Rectal smooth muscle tissue (tissue), 1 donor: ENCODE measurements around the gene LMAN1.

ENCODE experiments used
- H3K27ac ChIP-seq: one replicate; pipeline ENCODE4 v1.7.0; 2013; ENCODE audit warnings: low read depth, low read length, inconsistent platforms
- H3K27me3 ChIP-seq: one replicate; pipeline ENCODE4 v1.7.0; 2013; ENCODE audit warnings: low read length; ENCODE audit not compliant: control insufficient read depth, insufficient read depth
- H3K36me3 ChIP-seq: one replicate; pipeline ENCODE4 v1.7.0; 2013; ENCODE audit warnings: low read length; ENCODE audit not compliant: control insufficient read depth, insufficient read depth
- H3K4me1 ChIP-seq: one replicate; pipeline ENCODE4 v1.7.0; 2013; ENCODE audit warnings: low read length; ENCODE audit not compliant: control insufficient read depth, insufficient read depth
- H3K4me3 ChIP-seq: one replicate; pipeline ENCODE4 v1.7.0; 2013; ENCODE audit warnings: low read length
- H3K9ac ChIP-seq: one replicate; pipeline ENCODE4 v1.7.0; 2013; ENCODE audit warnings: low read length

Gene LMAN1

DNA sequence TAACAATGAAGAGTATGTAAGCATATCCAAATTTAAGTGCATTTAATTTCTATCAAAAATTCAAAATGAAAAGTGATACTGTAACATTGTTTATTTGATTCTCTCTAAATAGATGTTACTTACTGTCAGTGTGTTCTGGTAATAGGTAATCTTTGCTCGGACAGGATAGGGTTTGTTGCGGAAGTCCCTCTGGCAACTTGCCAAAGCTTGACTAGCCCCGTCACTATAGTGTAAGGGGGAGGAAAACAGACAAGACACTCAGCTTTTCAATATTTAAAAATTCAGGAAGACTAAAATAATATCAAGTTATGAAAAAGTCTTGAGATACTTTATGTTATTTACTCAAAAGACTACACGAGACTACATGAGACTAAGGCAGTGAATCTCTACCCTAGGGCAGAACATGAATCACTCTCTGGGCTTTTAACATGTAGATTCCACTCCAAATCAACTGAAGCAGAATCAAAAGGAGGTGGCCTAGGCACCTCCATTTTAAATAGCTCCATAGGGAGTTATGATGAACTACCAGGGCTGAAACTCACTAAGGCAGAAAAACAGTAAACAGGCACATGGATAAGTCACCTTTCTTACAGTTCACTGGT, 5.9 kb downstream of the LMAN1 start:
- H3K4me1 ChIP-seq: no peaks in the 10 kb centered on the region
- H3K27me3 ChIP-seq: no peaks in the 10 kb centered on the region
- H3K27ac ChIP-seq: no peak overlapping the region
- no peak overlapping the region for H3K4me3 ChIP-seq
- peaks cover 18% of the 10 kb centered on the region for H3K36me3 ChIP-seq
- no peak overlapping the region for H3K9ac ChIP-seq

DNA sequence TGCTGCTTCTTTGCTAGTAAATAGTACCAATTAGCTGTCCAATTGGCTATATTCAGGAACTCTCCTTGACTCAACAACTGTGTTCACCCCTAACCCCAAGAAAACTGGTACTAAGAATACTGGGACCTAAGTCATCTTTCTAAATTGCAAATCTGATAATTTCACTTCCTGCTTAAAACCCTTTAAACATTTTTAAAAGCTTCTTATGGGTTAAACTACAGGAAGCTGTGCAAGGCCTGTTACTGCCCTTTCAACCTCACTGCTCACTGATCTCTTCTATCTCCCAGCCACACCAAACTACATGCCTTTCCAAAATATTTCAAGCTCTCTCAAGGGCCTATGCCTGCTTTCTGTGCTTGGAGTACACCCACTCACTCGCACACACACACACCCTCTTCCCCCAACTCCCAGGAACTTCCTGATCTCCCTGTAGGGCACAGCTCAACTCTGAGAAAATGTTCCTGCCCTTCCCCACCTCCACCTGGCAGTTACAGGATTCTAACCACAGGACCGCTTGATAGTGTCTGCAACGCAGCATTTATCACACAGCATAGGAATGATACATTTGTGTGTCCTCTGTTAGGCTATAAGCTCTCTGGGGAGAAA, 6.7 kb downstream of the LMAN1 start:
- Histone ChIP-seq H3K4me1 (no peaks in the 10 kb centered on the region), H3K27me3 (no peaks in the 10 kb centered on the region), H3K9ac (no peak overlapping the region), H3K4me3 (no peak overlapping the region), H3K36me3 (peaks cover 18% of the 10 kb centered on the region), H3K27ac (no peak overlapping the region)

DNA sequence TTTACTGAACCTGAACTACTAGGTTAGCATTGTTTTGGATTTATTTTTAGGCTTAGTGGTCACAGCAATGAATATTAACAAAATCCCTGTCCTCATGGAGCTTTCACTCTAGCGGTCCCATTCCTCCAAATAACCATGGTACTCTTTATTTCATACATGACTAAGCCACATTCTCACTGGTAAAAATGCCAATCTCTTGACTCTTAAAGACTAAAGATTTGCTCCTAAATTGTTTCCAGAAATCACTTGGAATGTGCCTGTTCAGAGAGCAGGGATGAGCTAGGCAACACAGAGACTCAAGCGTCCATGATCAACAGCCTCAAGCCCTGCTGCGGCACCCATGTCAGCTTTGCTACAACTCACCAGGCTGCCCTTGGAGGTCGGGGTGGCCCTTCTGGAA, 13.5 kb downstream of the LMAN1 start:
- H3K9ac ChIP-seq: no peak overlapping the region
- H3K27ac ChIP-seq: no peak overlapping the region
- no peaks in the 10 kb centered on the region for H3K27me3 ChIP-seq
- H3K4me1 ChIP-seq: no peaks in the 10 kb centered on the region
- H3K4me3 ChIP-seq: no peak overlapping the region
- H3K36me3 ChIP-seq: peaks cover 7% of the 10 kb centered on the region

DNA sequence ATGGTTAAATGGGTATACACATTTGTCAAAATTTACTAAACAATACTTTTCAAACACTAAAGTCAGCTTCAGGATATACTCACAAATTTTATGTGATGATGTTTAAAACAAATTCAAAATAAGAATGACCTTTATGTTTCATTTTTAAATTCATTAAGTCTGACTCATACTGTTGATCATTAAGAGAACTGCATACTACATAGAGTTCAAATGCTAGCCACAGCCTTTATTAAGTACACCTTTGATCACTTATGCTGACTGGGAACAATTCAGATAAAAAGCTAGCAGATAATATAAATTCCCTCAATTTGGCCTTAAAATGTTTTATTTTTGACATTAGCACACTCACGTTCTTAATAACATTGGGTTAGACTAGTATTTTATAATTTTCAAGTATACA, 14.1 kb downstream of the LMAN1 start:
- H3K27ac ChIP-seq: no peak overlapping the region
- no peak overlapping the region for H3K4me3 ChIP-seq
- no peaks in the 10 kb centered on the region for H3K4me1 ChIP-seq
- H3K27me3 ChIP-seq: no peaks in the 10 kb centered on the region
- no peak overlapping the region for H3K9ac ChIP-seq
- H3K36me3 ChIP-seq: peaks cover 11% of the 10 kb centered on the region

DNA sequence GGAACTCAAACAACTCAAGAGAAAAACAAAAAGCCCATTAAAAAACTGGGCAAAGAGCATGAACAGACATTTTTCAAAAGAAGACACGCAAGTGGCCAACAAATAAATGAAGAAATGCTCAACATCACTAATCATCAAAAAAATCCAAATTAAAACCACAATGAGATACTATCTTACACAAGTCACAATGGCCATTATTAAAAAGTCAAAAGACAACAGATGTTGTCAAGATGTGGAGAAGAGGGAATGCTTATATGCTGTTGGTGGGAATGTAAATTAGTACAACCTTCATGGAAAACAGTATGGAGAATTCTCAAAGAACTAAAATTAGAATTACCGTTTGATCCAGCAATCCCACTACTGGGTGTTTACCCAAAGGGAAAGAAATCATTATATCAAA, 15.1 kb downstream of the LMAN1 start:
- H3K27me3 ChIP-seq: no peaks in the 10 kb centered on the region
- no peak overlapping the region for H3K4me3 ChIP-seq
- H3K9ac ChIP-seq: no peak overlapping the region
- H3K27ac ChIP-seq: no peak overlapping the region
- peaks cover 19% of the 10 kb centered on the region for H3K36me3 ChIP-seq
- H3K4me1 ChIP-seq: no peaks in the 10 kb centered on the region

DNA sequence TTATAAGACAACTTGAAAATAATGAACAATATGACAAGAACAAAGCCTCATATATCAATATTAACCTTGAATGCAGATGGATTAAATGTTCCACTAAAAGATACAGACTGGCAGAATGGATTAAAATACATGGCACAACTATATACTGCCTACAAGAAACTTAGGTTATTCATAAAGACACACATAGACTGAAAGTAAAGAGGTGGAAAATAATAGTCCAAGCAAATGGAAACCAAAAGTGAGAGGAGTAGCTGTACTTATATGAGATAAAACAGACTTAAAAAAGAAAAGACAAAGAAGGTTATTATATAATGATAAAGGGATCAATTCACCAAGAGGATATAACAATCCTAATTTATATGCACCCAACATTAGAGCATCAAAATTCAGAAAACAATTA, 18.2 kb downstream of the LMAN1 start:
- H3K9ac ChIP-seq: no peak overlapping the region
- H3K4me3 ChIP-seq: no peak overlapping the region
- H3K27me3 ChIP-seq: no peaks in the 10 kb centered on the region
- H3K36me3 ChIP-seq: peaks cover 19% of the 10 kb centered on the region
- no peak overlapping the region for H3K27ac ChIP-seq
- no peaks in the 10 kb centered on the region for H3K4me1 ChIP-seq

DNA sequence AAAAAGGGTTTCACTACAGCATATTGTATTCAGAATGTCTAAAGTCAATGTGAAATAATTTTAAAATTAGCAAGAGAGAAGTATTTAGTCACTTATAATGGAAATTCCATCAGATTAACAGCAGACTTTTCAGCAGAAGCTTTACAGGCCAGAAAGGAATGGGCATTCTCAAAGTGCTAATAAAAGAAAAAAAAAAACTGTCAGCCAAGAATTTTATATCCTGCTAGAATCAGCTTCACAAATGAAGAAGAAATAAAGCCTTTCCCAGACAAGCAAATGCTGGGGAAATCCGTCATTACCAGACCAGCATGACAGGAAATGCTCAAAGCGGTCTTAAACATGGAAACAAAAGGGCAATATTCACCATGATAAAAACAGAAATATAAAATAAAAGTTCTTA, 18.8 kb downstream of the LMAN1 start:
- Histone ChIP-seq H3K36me3 (peaks cover 19% of the 10 kb centered on the region), H3K9ac (no peak overlapping the region)

DNA sequence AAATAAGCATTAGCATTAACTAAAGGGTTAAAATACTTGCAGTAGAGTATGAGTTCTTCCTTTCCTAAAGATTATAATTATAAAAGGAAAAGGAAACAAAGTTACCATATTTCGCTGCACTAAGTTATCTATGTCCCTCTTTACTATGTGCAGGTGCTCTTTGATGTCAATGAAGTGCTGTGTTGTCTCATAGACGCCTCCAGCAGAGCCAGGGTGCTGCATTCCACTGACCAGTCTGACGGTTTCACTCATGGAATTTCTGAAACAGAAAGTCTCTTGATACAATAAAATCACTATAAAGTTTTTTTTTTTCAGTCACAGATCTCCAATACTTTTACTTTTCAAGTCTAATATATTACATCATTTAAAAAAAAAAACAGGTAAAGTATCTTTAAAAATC, 26.1 kb downstream of the LMAN1 start:
- Histone ChIP-seq H3K9ac (no peak overlapping the region), H3K27ac (no peak overlapping the region), H3K4me1 (no peaks in the 10 kb centered on the region), H3K36me3 (peaks cover 7% of the 10 kb centered on the region), H3K27me3 (no peaks in the 10 kb centered on the region), H3K4me3 (no peak overlapping the region)

More for the DNA sequence above, 18.8 kb downstream of the LMAN1 start:
- H3K4me3 ChIP-seq: no peak overlapping the region
- H3K27me3 ChIP-seq: no peaks in the 10 kb centered on the region
- no peaks in the 10 kb centered on the region for H3K4me1 ChIP-seq
- no peak overlapping the region for H3K27ac ChIP-seq

DNA sequence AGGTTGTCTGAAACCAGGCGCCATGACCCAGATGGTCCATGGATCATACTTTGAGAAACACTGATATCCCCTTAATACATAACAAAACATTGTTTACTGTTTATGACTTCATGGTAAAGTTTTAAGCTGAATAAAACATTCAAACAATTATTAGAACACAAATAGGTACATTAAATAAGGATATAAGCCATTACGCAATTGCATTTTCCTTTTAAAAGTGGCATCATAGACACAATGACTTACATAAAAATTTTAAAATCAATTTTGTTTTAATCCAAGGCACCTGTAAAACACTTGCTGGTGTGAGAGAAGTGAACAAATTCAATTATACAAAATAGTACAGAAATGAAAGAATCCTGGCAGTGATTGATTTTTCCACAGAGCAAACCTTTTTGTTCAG, 30.4 kb downstream of the LMAN1 start:
- no peak overlapping the region for H3K27ac ChIP-seq
- no peaks in the 10 kb centered on the region for H3K4me1 ChIP-seq
- no peaks in the 10 kb centered on the region for H3K27me3 ChIP-seq
- peaks cover 12% of the 10 kb centered on the region for H3K36me3 ChIP-seq
- H3K9ac ChIP-seq: no peak overlapping the region
- no peak overlapping the region for H3K4me3 ChIP-seq

DNA sequence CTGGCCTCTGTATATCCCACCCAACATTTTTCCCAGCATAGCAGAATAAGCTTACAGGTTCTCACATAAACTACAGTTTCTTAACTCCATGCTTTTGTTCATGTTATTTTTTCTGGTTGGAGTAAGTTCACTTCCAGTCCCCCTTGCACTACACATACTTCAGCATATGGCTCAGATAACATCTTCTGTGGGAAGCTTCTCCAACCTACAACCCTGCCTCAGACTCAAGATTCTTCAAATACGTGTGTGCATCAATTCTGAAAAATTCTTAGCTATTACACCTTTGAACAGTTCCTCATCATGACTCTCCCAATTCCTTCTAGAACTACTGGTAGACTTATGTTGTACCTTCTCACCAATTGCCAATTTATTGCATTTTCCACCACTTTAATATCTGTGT, 33.1 kb downstream of the LMAN1 start:
- peaks cover 5% of the 10 kb centered on the region for H3K36me3 ChIP-seq
- H3K9ac ChIP-seq: no peak overlapping the region
- no peaks in the 10 kb centered on the region for H3K4me1 ChIP-seq
- no peaks in the 10 kb centered on the region for H3K27me3 ChIP-seq
- H3K4me3 ChIP-seq: no peak overlapping the region
- H3K27ac ChIP-seq: no peak overlapping the region

DNA sequence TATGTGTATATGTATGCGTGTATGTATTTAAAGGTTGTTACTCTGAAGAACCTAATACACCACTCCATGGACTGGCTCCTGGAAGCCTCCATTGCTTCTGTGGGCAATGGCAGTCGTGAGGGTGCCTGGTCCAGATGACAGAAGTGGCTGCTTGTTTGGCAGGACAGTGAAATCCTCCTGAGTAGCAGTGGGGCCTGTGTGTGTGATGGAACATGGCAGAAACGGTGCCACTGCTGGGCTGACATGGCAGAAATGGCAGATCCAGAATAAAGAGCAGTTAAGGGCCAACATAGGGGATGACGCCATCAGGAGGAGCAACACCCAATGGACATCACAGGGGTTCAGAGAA, 34.5 kb downstream of the LMAN1 start:
- Histone ChIP-seq H3K27ac (no peak overlapping the region), H3K27me3 (no peaks in the 10 kb centered on the region), H3K4me3 (no peak overlapping the region), H3K4me1 (no peaks in the 10 kb centered on the region), H3K36me3 (peaks cover 5% of the 10 kb centered on the region), H3K9ac (no peak overlapping the region)

DNA sequence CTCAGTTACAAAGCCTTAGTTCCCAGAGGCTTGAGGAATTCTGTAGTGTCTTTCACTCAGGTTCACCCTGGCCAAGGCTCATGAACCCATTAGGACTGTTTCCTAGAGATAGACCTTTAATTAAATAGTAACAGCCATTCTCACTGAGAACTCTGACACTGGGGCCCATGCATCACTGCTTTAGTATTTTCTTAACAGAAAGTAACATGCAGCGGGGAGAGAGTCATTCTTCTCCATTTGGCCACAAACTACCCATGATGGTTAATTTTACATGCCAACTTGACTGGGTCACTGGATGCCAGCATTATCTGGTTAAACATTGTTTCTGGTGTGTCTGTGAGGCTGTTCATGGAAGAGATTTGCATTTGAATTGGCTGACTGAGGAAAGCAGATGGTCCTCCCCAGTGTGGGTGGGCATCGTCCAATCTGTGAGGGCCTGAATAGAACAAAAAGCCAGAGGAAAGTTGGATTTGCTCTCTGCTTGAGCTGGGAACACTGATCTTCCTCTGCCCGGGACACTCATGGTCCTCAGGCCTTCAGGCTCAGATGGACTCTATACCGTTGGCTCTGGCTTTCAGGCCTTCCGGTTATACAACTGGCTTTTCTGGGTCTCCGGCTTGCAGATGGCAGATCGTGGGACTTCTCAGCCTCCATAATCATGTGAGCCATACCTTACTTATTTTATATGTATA, 35.0 kb downstream of the LMAN1 start:
- H3K9ac ChIP-seq: no peak overlapping the region
- no peak overlapping the region for H3K4me3 ChIP-seq
- H3K27ac ChIP-seq: no peak overlapping the region
- no peaks in the 10 kb centered on the region for H3K27me3 ChIP-seq
- H3K36me3 ChIP-seq: peaks cover 5% of the 10 kb centered on the region
- H3K4me1 ChIP-seq: no peaks in the 10 kb centered on the region
